GM19452 (cell line): ENCODE results near the gene KRTAP5-6.

ENCODE experiments used
- ATAC-seq: cut with Tn5 transposase; IDR thresholded peaks from one replicate; pipeline ENCODE4 v1.9.1; 2021; ENCODE audit not compliant: unreplicated experiment

The KRTAP5-6 gene, protein sequence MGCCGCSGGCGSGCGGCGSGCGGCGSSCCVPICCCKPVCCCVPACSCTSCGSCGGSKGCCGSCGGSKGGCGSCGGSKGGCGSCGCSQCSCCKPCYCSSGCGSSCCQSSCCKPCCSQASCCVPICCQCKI

DNA sequence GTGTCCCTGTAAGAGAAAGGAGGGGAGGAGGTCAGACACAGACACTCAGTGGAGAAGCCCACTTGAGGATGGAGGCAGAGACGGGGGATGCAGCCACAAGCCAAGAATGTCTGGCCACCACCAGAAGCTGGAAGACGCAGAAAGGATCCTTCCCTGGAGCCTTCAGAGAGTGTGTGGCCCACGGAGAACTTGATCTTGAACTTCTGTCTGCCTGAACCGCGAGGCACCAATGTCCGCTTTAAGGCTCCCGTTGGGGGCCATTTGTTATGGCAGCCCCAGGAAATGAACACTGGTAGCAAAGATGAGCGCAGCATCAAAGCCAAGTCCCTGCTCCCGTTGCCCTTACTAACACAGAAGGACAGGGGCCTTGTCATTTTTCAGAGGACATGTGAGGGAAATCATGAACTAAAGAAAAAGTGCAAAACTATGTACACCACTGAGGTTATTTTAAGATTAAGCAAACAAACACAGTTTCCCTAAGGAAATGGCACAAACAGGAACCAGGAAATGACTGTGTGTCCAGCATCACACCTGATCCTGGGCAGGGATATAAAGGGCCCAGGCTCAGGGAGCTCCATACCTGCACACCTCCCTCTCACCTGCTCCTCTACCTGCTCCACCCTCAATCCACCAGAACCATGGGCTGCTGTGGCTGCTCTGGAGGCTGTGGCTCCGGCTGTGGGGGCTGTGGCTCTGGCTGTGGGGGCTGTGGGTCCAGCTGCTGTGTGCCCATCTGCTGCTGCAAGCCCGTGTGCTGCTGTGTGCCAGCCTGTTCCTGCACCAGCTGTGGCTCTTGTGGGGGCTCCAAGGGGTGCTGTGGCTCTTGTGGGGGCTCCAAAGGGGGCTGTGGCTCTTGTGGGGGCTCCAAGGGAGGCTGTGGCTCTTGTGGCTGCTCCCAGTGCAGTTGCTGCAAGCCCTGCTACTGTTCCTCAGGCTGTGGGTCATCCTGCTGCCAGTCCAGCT lies at the start of gene KRTAP5-6:
KRTAP5-6 (plus strand) TSS at position 588 of the 963 bp plus-strand sequence; CDS start at position 639, 51 bp downstream.
- no peak for ATAC-seq

DNA sequence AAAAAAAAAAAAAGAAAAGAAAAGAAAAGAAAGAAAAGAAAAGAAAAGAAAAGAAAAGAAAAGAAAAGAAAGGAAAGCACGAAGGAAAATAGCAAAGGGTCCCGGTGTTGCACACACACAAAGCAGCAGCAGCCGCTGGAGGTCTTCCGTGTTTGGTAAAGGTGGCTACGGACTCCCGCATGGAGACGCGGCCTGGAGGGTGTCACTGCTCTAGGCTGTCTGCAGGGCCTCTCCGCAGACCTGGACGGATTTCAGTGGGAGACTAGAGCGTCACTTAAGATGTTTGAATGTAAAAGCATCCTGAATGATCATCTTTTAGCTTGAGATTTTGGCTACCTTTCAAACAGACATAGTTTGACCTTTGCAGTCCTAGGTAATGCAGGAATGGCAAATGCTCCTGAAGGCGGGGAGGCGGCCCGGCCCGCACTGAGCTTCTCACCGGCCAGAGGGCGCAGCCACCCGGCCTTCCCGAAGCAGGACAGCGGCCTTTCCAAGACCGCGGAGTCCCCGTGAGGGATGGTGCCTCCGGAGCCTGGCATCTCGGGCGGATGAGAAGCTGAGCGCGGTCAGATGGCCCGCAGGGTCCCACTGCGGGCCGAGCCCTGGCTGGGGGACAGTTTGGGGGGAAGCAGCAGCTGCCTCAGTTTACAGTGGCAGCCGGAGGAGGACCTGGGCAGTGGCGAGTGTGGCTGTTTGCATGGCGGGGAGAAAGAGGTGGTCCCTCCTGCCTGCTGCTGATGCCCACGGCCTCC lies 48.9 kb upstream of the KRTAP5-6 start:
- ATAC-seq = no peak

DNA sequence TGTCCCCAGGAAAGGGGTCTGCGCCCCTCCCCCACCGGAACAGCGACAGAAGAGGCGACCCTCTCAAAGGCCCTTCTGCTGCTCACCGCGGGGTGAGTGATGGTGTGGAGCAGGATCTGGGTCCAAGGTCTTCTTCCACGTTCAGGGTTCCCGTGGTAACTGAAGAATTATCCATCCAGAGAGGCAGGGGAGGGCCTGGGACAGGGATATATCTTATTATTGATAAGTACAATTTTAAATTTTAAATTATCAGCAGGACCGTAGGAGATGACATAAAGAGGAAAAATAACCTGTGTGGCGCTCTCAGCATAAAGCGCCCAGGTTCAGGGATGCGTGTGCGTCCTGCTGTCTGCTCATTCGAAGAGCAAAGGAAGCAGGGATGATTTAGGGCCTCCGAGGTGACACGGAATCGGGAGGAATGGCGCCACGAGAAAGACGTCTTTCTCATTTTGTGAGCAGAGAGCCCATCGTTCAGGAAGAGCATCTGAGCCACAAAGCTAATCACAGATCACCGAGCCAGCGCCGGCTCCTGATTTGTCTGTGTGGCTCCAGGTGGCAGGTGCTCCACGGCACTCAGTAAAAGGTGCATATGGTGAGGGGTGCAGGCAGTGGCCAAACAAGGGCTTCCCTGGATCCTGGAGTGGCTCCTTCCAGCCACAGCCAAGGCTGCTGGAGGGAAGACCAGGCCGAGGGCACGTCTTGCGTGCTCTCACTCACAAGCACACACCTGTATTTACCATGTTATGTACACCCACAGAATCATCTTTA lies 48.2 kb upstream of the KRTAP5-6 start:
- ATAC-seq = no peak

DNA sequence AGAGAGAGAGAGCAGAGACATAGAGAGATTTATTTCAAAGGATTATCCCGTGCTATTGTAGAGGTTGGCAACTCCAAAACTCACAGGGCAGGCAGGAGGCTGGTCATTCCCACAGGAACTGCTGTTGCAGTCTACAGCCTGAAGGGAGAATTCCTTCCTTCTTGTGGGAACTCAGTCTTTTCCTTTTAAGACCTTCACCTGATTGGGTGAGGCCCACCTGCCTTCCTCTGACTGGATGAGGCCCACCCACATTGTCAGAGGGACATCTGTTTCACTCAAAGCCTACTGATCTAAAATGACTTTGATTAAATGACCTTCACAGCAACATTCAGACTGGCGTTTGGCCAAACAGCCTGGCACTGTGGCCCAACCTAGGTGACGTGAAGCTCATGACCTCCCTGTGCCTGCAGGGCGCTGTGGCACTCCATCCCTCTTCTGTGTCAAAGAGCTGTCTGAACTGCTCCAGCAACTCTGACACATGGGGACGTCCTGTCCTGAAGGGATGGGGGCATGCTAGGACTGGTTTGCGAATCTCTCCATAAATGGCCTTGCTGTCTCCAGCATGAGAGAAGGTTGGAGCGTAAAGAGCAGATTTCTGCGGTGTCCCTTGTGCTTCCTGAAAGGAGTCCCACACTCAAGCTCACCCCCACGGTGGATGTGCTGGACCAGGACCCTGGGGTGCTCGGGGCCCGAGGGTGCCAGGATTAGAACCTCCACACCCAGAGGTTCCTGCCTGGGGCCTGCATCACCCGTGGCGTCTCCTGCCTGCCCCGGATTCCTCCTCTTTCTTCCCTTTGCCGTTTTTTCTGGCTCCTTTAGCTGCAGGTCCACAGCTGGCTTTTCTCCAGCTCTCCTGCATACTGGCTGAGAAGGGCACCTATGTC lies 46.7 kb upstream of the KRTAP5-6 start:
- ATAC-seq = no peak

DNA sequence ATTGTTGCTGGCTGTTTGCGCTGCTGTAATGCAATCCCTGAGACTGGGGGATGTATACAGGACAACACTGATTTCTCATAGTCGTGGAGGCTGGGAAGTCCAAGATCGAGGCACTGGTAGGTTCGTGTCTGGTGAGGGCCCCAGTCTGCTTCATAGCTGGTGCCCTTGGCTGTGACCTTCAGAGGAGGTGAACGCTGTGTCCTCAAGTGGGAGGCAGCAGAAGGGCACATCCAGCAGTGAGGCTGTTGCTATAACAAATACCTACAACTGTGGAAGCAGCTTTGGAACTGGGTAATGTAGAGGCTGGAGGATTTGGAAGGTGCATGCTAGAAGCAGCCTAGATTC lies 46.1 kb upstream of the KRTAP5-6 start:
- no peak for ATAC-seq

DNA sequence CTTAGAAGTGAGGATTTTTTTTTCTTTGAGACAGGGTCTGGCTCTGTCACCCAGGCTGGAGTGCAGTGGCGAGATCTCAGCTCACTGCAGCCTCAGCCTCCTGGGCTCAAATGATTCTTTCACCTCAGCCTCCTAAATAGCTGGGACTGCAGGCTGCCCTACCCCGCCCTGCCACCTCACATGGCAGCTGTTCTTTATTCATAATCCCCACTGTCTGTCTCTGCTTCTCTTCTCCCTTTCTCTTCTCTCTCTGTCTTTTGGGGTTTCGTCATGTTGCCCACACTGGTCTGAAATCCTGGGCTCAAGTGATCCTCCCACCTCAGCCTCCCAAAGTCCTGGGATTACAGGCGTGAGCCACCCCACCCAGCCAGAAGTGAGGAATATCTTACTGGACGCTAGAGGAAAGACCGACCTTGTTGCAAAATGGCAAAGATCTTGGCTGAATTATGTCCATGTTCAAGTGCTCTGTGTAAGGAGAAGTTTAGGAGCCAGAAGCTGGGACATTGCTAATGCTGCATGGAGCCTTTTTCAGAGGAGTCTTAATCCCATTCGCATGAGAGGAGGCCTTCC lies 45.5 kb upstream of the KRTAP5-6 start:
- no peak for ATAC-seq

DNA sequence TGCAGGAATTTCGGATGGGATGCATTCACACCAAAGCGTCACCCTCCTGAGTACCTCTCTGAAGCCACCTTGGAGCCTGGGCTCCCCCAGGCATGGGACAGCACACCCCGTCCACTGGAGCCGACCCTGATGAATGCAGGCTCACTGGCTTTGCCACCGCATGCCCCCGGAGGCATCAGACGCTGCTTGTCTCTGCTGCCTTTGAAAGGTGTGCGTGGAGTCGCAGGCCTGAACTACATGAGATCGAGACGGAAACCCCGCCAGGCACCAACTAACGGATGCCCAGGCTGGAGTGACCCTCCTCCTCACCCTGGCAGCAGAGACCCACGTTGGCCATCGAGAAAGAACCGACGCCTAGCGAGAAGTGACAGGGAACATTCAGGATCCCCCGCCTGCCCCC lies 45.0 kb upstream of the KRTAP5-6 start:
- no peak for ATAC-seq

DNA sequence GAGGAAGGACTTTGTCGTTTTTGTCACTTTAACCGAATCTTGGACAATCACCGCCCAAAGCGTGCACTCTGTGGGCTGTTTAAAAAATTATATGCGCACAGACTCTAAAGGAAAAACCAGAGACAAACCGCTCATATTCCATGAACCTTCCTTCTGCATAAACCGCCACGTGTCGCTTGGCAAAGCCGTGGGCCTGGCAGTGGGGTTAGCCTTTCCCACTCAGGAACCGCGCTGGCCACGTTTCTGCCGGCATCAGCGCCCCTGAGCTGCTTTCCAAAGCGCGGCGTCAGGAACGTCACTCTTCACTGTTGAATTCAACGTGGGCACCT lies 44.6 kb upstream of the KRTAP5-6 start:
- no peak for ATAC-seq

DNA sequence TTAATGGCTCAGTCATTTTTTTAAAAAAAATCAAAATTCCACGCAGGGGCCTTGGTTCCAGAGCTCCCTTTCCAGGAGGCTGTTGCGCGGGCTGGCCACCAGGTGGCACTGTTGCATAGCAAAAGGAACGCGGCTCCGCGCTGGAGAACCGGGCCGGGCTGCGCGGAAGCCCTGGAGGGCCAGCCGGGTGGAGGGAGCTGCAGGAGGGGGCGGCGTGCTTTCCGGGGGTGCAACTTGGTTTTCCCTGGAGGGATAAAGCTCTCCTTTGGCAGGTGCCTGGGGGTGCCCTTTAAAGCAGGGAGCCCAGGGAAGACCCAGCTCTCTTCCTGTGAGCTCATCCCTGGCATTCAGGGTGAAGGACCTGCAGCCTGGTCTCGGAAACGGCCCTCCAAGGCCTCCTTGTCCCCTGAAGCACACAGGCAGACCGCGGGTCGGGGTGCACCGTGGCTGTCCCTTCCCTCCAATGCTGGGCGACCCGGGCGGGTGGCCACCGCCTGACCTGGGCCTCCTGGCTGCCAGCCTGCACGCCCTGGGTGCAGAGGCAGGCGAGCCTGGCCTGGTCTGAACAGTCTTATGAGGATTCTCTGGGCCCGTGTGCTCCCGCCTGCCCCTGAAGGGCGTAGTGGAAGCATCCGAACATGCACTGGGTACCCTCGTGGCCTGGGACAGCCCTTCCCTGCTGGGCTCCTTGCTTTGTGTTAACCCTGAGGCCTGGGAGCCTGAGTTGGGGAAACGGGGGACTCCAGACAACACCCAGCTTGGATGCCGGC lies 44.0 kb upstream of the KRTAP5-6 start:
- no peak for ATAC-seq

DNA sequence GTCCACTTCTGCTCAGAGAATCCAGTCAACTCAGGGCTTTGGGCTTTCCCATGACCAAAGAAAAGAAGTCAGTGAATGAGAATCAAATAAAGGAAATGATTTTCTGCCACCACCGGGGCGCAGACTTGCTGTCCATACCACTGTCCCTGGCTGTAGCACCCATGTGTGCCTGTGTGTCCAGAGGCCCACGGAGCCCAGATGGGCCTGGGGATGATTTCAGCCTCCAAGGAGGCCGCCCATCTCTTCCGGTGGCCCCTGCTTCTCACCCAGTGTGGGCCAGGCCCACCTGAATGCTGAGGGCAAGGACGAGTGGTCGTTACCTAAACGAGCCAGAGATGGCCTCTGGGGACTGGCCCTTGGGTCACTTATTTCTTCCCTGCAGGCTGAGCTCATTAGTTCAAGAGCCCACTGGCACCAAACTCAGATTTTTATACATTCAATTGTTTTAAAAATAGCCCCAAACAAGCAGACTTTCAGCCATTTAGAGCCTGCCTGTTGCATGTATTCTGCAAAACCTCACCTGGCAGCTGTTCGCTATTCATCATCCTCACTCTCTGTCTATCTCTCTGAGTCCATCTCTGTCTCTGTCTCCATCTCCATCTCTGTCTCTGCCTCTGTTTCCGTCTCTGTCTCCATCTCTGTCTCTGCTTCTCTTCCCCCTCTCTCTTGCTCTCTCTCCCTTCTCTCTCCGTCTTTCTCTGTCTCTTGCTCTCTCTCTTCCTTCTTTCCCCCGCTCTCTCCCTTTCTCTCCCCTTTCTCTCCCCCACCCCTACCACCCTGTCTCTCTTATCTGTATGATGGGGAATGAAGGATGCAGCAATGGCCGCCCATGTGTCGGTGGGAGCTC lies 43.2 kb upstream of the KRTAP5-6 start:
- no peak for ATAC-seq

DNA sequence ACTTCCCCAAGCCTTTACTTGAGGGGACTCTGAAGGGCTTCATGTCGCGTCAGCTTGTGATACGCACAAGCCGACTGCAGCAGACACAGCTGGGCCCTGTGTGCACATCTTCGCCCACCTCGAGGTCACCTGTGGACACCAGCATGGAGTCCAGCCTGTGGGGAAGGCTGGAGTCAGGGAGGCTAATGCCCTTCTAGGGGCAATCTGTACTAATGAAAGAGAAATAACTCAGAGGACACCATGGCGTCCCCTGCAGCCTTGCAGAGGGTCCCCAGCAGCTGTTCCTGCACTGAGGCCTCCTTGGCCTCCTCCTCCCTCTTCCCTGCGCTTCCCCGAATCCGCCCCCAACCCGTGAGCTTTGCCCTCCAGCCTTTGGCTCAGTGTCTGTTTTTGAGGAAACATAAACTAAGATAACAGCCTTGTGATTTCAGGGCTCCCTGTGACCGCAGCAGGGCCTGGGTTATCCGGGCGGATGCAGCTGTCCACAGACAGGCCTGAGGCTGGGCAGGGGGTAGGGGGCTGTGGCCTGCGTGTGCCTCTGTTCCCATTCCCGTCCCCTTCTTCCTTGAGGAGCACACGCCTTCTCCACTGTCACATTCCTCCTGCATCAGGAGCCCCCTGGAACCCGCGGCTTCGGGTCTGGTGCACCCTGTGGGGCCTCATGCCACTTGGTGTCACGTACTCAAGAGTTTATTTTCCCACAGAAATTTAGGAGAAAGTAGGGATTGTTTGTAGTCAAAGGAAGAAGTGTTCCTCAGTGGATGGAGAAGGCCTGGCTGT lies 42.4 kb upstream of the KRTAP5-6 start:
- no peak for ATAC-seq

DNA sequence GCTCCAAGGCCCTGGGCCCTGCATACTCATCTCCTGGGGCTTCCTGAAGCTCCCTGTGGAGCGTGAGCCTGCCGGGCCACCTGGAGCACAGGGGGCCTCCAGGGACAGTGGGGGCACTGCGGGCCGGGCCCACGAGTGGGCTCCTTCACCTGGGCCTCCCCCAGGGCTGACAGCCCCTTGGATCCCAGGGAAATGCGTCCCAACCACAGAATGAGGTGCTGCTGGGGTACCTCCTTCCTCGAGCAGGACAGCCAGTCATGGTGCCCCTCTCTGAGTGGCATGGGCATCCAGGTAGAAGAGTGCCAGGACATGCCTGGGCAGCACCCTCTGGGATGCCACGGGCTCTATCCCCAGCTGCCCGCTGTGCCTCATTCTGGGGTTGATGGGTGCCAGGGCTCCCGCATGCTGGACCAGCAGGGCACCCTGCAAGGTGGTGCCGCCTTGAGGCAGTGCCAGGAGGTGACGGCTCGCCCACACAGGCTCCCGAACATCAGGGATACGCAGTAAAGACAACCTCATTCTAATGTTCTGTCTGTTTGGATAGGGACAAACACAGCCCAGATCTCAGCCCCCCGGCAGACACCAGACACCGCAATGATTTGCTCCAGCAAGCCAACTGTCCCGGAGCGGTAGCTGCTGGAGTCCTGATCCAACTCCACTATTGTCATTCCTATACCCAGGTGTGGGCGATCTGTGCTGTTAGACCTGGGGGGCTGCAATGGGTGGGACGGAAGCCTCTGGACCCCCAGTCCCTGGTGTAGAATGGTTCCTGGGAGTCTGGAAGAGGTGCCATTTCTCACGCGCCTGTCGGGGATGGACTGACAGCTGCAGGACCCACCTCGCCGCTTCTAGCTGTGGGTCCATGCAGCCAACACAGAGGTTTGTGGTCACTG lies 41.6 kb upstream of the KRTAP5-6 start:
- no peak for ATAC-seq

DNA sequence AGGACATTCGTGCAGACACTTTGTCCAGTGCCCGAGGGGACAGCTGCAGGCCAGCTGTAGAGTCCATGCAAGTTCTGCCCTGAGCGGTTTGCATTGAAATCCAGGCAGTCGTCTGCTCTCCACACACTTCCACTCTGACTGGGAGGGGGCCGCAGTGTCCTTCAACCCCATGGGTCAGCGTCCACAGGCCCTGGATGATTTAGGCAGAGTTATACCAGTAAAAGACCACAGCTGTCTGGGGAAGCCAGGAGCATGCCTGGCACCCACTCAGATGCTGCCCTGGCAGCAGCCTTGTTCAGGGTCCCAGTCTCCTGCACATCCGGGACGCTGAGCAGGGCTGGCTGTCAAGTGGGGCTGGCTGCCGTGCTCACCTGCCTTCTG lies 40.9 kb upstream of the KRTAP5-6 start:
- no peak for ATAC-seq

DNA sequence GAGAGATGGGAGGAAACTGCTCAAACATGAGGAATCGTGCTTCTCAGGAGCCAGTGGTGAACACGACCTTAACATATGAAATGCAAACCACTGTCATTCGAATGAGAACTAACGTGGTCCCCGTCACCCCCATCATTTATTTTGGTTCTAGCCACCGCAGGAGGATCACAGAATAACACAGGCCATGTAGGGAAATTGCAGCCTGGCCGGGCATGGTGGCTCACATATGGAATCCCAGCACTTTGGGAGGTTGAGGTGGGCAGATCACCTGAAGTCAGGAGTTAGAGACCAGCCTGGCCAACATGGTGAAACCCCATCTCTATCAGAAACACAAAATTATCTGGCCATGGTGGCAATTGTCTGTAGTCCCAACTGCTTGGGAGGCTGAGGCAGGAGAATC lies 40.3 kb upstream of the KRTAP5-6 start:
- no peak for ATAC-seq

DNA sequence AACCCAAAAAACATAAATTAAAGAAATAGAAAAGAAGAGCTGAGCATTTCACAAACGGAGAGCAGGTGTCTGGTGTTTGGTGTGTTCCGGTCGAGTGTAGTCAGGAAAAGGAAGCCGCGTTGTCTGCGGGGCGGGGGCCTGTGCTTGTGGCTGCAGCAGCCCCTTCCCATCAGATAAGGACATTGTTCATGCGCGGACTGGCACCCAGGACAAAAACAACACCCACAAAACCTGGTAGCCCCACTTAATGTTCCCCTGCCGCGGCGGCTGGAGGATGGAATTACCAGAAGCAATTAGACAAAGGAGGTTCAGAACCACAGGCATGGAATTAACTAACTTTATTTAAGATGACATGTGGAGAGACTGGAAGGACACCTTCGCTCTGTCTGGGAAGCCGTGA lies 37.5 kb upstream of the KRTAP5-6 start:
- no peak for ATAC-seq

DNA sequence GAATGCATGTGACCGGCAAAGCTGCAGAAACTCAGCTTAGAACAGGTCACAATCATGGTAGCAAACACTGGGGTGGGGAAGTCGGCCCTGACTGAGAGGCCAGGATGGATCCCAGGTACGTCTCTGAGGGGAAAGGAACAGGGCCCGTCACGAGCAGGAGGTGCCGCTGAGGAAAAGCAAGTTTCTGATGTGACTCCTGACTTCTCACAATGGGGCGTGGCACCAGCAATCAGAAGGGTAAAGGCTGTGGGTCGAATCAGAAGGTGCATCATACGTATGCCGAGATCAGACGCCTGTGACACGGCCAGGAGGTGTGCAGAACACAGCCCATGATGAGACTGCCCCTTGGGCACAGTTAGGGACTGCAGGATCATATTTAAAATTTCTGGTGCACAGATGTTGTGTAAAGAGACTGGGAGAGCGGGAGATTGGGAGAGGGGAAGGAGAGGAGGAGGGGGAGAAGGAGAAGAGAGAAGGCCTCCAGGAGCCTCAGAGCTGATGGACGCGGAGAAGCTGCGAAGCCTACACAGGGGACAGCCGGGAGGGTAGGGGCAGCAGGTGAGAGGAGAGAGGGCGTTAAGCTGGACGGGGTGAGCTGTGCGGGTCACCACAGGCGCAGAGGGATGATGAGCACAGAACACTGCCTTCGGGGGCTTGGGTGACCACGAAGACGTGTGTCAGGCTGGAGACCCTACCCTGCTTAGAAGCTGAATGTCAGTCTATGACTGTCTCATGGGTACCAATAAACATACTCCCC lies 36.7 kb upstream of the KRTAP5-6 start:
- no peak for ATAC-seq
